ENCODE results near the gene MXD4.

Gene MXD4, protein sequence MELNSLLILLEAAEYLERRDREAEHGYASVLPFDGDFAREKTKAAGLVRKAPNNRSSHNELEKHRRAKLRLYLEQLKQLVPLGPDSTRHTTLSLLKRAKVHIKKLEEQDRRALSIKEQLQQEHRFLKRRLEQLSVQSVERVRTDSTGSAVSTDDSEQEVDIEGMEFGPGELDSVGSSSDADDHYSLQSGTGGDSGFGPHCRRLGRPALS

DNA sequence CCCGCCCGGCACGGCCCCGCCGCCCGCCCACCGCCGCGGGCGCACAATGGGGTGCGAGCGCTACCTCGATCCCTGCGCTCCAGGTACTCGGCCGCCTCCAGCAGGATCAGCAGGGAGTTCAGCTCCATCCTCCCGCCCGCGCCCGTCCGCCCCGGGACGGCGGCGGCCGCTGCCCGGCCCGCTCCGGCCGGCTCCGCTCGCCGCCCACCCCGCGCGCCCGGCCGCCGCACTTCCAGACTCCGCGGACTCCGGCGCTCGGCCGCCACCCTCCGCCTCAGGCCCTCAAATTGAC lies at the start of gene MXD4:
Gene MXD4, minus strand, starts transcription at position 257 of the 292 bp plus-strand sequence. Its CDS starts 129 bp downstream, at position 128.
- DNase-seq (ENCODE audit: low spot score) = no peak

DNA sequence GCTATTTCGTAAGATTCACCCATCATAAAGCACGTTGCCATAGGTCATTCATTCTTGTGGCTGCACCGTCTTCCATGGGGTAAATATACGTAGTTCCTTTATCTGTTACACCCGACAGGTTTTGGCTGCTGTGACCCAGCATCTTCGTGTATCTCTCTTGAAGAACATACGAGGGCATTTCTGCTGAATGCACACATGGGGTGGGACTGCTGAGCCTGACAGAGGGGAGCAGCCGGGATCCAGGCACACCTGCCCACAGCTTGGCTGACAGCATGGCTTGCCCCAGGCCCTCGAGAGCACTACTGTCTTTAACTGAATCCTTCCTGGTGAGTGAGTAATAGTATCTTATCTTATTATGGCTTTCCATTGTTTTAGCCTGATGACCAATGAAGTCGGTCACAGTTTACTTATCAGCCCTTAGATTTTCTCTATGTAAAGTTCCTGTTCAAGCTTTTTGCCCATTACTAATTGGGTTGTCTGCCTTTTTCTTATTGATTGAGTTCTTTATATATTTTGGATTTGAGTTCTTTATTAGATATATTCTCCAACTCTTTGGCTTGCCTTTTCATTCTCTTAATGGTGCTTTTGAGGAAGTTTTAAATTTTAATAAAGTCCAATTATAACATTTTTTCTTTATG lies 45.0 kb upstream of the MXD4 start:
- DNase-seq (ENCODE audit: low spot score) = no peak

DNA sequence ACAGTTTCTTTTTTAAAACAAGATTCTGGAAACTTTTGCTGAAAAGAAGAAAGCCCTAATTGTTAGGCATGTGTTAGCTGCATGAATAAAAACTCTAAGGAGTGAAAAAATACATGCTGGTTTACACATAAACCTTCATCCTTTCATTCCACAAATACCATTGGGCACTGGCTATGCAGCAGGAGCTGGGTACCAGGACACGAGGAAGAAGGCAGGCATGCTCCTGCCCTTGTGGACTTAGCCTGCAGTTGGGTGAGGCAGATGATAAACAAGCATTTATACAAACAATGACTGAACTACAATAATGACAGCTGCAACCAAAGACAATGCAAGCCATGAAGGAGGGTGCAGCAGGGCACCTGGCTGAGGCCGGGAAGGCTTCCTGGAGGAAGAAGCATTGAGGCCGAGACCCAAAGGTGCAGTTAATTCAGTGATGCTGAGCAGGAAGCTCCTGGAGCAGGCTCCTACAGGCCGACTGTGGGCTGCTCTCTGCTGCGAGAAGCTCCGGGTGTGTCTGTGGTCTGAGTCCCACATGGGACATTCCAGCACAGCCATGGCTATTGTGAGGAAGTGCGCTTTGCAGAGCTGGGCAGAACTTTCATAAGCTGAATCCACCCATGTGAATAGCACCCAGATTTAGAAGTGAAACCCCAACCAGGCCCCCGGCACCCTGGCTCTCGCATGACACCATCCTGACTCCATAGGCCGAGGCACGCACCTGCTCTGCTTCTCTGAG lies 44.0 kb upstream of the MXD4 start:
- no peak for DNase-seq (ENCODE audit: low spot score)

DNA sequence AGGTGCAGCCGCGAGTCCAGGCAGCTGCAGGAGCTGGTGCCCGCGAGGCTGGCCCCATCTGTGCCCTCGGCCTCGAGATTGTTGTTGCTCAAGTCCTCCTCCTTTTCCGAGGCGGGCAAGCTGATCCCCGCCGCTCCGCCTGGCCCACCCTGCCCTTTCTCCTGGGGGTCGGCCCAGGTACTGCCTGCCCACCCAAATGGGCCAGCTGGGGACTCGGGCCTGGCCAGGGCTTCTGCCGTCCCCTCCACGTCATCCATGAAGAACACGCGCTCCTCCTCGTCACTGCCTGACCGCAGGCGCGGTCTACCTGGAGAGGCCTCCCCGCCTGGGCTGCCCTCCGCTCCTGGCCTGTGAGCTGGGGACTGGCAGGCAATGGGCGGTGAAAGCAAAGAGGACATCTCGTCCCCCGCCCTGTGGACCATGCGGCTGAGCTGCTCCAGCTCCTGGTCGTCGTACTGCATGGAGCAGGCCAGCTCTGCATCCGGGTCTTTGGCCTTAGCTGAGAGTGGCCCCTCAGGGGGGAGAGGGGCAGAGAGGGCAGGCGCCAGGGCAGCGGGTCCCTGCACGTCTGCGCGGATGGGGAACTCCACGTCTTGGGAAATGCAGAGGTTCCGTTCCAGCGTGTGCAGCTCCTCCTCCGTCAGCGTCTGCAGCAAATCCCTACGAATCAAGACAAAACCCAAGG lies 43.1 kb upstream of the MXD4 start:
- DNase-seq (ENCODE audit: low spot score) = no peak

DNA sequence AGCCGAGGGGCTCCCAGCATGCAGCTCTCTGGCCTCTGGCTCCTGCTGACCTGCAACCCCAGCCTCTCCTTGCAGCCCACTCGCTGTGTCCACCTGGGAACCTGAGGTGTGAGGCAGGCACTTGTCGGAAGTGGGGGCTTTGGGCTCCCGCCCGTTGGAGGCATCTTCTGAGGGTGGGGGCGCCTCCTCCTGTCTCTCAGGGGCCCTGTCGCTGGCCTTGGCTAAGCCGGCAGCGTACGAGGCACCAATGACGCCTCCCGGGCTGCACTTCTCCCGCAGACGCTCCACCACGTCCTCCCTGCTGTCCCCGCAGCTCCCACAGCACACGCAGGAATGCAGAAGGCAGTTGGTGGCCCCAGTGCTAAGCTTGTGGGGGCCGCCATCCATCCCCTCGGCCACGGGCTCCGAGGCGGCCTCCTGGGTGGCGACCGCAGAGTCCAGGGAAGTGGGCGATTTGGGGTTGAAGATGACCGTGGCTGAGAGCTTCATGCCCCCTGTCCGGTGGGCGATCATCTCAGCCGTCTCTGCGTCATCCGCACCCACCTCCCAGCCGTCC lies 42.5 kb upstream of the MXD4 start:
- no peak for DNase-seq (ENCODE audit: low spot score)

DNA sequence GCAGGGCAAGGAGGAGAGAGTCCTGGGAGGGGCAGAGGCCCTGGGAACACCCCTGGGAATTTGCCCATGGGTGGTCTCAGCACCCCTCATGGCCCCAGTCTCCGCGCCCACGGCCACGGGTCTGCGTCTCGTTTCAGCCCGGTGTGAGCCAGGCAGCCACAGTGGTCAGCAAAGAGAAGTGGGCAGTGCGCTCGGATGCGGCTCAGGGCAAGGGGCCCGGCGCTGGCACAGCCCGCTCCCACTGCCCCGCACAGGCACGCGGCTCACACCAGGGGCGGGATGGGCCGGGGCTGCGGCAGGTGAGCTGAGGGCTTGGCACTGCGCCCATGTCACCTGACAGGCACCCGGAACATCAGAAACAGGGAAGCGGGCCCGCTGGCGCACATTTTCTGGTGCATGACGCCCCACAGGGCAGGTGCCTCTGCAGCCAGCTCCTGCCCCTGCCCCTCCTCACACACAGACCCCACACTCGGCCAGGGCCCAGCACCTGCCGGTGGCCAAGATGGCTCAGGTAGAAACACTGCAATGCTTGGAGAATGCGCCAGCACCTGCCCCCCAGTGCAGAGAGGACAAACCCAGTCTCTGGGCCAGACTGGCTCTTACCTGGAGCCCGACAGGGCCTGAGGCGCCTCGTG lies 41.9 kb upstream of the MXD4 start:
- DNase-seq (ENCODE audit: low spot score) = no peak

DNA sequence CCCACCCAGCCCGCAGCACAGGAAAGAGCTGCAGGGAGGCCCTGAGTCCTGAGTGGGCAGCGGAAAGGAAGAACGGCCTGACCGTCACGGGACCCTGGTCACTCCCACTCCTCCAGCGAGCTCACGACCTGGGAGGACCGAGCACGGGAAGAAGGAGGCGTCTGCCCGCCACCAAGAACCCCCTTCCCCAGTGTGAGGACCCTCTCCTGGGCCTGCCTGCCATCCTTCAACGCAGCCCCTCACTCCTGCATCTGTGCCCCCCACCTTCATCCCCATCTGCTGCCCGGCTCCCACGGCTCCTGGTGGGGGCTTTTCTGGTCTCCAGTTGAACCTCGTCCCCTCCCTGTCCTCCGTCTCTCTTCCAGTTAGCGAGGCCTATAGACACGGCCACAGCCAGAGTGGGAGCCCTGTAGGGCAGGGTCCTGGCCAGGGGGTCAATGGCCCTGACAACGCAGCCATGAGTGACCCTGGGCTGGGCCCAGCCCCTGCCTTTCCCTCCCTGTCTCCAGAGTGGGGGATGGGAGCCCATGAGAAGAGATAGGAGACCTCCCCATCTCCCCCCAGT lies 41.3 kb upstream of the MXD4 start:
- DNase-seq (ENCODE audit: low spot score) = no peak

DNA sequence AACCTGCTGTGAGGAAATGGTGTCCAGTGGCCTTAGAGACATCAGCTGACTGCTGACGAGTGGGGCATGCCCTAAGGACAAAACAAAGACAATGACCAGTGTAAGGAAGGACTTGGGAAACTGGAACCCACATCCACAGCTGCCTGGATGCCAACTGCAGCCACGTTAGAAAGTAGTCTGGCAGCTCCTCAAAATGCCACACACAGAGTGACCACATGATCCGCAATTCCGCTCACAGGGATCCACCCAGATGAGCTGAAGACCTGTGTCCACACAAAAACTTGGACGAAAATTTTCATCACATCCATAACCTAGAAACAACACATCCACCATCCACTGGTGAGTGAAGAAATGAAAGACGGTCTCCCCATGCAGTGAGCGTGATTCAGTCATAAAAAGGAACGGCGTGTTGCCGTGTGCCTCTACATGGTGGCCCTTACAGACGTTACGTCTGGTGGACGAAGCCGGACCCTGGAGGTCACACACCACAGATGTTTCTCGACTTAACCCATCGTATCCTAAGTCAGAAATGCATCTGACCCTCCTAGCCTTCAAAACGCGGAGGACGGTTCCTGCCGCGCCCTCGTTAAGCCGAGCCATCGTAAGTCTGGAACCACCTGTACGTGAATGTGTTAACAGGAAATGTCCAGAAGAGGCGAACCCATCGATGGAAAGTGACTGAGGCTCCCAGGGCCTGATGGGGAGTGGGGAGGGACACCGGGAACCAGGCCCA lies 40.6 kb upstream of the MXD4 start:
- no peak for DNase-seq (ENCODE audit: low spot score)

DNA sequence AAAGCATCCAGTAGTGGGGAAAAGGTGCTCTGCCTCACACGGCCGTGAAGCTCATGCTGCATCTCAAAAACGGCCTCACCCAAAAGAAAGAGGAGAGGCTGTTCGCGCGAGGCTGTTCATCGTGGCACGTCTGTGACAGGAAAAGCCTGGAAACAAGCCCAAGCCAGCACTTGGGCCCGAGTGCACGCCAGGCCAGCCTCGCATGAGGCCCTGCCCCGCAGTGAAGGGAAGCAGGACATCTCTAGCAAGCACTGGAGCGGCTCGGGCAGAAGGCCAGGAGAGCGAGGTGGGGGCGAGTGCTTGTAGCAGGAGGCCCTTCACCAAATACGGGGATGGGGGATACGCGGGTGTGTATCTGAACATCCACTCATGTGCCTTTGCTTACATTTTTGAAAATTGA lies 39.9 kb upstream of the MXD4 start:
- no peak for DNase-seq (ENCODE audit: low spot score)

DNA sequence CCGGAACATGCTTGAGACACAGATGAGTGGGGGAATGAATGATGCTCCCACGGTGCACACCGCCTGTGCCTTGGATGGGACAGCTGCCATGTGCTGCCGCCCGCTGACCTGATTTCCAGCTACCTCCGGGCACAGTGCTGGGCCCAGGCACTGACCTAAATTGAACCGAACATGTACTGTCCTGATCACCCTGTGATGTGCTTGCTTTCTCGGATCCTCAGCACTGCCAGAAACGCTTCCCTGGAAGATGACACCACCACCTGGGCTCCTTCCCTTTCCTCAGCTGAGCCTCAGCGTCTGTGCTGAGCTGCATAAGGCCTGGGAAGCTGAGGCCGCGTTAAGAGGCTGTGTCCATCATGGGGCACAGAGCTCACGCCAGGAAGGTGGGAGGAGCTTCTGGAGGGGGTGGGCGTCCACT lies 39.3 kb upstream of the MXD4 start:
- DNase-seq (ENCODE audit: low spot score) = no peak

DNA sequence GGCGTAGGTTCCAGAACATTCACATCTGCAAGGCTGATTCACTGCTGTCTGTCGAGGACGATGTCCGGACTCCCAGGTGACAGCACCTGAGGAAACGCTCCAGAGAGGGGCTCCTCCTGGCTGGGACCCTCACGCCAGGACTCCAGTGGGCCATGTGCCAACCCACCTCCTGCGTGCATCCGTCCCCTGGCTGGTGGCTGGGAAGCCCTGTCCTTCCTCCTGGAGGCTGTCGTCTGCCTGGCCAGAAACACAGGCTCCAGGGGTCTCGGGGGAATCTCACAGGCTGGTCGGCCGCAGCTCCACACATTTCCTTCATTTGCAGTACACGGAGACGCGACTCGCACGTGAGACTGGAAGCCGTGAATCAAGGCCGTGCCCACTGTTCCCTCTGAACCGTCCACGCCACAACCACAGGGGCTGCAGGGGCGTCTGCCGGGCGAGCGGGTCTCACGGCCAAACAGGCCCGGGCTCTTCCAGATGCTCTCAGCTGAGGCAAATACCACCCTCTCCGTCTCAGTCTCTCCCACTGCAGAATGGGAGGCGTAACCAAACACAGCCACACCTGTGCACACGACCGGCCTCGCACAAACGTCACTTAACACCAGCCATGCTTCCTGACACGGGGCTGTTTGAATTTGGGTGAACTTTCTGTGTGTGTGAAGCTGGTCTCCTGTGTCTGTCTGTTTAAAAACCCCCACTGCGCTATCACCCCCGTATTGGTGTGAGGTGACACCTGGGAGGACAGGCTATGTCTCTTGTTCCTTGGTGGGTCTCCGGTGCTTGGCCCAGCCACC lies 38.7 kb upstream of the MXD4 start:
- no peak for DNase-seq (ENCODE audit: low spot score)

DNA sequence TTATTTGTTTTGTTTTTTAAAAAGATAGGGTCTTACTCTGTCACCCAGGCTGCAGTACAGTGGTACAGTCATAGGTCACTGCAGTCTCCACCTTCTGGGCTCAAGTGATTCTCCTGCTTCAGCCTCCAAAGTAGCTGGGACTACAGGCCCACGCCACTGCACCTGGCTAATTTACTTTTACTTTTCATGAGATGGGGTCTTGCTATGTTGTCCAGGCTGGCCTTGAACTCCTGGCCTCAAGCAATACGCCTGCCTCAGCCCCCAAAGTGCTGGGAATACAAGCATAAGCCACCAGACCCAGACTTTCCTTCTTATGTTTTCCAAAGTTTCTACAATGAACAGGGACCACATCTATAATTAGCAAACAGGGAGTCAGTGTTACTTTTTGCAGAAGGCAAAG lies 37.9 kb upstream of the MXD4 start:
- DNase-seq (ENCODE audit: low spot score) = no peak

DNA sequence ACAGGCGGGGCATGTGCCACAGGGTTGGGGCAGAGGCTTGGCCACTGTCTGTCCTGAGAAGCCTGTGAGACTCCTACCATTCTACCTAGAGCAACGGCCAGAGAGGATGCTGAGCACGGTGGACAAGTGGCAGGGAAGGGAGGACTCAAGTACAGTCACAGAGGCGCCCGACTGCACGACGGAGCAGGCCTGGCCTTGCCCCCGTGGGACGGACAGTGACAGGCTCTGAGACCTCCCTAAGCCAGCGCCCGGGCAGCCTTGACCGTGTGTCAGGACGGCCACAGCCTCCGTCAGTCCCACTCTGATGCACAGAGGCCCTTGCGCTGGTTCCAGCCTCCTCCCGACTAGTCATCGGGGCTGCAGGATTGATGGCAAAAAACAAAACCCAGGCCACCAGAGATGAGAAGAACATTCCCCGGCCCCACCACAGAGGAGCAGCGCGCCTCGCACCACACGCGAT lies 36.7 kb upstream of the MXD4 start:
- no peak for DNase-seq (ENCODE audit: low spot score)

DNA sequence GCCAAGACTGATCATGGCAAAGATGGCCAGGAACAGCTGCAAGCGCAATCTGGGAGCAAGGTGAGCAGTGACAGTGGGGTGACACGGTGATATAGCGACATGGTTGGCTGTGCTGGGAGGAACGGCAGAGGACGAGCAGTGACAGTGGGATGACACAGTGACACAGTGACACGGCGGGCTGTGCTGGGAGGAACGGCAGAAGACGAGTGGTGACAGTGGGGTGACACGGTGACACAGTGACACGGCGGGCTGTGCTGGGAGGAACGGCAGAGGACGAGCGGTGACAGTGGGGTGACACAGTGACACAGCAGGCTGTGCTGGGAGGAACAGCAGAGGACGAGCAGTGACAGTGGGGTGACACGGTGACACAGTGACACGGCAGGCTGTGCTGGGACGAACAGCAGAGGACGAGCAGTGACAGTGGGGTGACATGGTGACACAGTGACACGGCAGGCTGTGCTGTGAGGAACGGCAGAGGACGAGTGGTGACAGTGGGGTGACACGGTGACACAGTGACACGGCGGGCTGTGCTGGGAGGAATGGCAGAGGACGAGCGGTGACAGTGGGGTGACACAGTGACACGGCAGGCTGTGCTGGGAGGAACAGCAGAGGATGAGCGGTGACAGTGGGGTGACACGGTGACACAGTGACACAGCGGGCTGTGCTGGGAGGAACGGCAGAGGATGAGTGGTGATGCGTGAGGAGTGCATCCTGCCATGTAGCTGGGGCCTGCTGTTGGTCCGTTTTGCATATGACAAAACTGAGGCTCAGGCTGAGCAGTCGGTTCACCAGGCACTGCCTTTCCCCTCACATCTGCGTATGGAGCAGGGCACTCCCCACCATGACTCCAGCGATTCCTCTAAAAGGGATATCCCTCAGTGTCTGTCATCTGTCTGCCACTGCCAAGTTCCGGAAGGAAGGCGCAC lies 36.0 kb upstream of the MXD4 start:
- DNase-seq (ENCODE audit: low spot score) = no peak

DNA sequence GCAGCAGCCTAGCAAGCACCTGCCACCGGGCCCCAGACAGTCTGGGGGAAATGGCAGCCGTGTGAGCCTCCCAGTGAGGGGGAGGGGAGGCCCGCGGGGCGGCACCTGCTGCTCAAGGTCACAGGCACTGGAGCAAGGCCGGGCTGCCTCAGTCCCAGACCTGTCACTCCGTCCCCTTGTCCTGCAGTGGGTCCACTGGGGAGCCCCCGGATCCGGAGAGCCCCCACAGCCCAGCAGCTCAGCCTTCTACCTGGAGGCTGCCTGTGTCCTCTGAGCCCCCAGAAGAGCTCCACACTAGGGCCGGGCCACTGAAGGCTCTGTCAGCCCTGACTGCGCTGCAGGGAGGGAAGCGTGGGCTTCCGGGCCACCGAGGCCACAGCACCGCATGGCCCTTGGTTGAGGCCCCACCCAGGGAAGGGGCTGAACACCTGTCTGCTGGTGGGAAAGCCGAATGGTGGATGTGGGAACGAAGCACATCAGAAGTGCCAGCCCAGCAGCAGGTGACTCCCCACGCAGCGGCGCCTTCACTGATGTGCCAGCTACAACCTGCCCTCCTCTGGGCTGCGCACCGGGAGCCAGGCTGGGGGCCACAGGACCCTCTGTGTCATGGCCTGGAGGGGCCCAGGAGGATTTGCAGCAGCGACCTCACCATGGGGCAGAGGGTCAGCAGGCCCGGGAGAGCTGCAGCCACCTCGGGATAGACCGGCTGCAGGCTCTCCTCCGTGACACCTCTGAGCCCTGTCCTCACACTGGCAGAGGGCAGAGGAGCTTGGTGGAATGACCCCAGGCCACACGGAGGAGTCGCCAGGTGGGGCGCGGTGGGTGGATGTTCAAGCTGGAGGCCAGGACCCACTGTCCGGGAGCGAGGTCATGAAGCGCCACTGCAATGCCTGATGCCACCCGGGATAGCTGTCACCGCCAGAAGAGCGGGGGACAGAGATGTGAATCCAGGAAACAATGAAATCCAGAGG lies 35.0 kb upstream of the MXD4 start:
- DNase-seq (ENCODE audit: low spot score) = no peak

DNA sequence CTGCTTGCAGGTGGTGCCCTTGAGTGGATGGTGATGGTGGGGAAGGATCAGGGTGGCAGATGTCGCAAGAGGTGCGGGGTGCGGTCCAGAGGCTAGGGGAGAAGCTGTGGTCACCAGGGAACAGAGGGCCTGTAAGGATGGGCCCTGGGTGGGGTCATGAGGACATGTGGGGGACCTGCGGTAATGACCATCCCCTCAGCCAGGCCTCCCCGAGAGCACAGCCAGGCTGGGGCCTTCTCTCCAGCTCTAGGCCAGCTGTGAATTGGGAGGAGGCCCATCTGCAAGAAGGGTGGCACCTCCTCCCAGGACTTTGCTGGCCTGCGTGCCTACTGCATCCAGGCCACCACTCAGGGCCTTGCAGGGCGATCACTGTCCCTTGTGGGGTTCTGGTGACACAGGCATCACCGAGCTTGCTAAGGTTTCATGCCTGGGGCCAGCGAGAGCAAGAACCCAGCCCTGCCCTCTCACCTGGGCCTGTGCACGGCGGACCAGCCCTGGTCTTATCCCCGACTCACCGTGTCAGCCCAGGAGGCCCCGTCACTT lies 34.1 kb upstream of the MXD4 start:
- no peak for DNase-seq (ENCODE audit: low spot score)

DNA sequence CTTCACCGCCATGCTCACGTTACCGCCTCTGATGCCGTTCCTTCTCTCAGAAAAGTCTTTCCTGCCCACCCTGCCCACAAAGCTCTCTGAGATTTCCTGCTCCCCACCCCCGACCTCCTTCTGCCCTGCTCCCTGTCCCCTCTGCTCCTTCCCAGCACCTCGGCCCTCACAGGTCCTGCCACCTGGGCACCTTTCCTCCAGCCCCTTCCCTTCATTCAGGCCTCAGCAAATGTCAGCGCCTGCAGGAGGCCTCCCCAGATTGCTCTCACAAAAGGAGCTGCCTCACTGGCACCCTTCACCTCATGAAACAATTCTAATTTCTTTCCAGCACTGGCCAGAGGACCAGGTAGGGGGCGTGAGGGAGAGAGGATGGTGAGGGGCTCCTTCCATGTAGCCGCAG lies 33.6 kb upstream of the MXD4 start:
- DNase-seq (ENCODE audit: low spot score) = no peak

DNA sequence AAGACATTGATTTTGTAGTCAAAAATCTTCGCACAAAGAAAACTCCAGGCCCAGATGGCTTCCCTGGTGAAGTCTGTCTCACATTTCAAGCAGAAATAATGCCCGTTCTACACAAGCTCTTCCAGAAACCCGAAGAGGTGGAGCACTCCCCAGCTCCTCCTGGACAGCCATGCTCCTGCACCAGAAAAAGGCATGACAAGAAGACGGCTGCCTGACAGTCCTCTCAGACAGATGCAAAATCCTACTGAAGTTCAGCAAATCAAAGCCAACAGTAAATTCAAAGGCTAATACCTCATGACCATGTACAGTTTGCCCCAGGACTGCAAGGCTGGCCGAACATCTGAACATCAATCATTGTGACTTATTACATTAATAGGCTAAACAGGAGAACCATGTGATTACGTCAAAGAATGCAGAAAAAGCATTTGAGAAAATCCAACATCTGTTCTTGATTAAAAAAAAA lies 30.8 kb upstream of the MXD4 start:
- no peak for DNase-seq (ENCODE audit: low spot score)

All from LoVo (cell line).